Activated B cell treated with CpG ODN at 0.5 μM for 24 hours (primary cell): ENCODE measurements around the gene FAF1. TPM values are rescaled to one million over a fixed set of nuclear protein-coding genes. Genes with fewer than 3 reads are reported as not detected.

Experiments
- ATAC-seq: fragments of 200-7000 bp; cut with Tn5 transposase; one replicate; pipeline ENCODE4 v1.10.0; 2021; ENCODE audit warnings: low read depth, mild to moderate bottlenecking, moderate library complexity
- CTCF ChIA-PET: fragments of 350-600 bp; sonication (Branson Sonifier 250); formaldehyde crosslinking; loops from one replicate; lab custom pipeline; 2021; ENCODE audit warnings: antibody characterized with exemption; lab: Charles Lee
- POLR2A ChIA-PET: fragments of 350-600 bp; sonication (Branson Sonifier 250); formaldehyde crosslinking; loops from one replicate; lab custom pipeline; 2021; ENCODE audit warnings: antibody characterized with exemption; lab: Charles Lee
- DNase-seq: peaks from one replicate; pipeline ENCODE4 v3.0.0; 2022
- H3K27ac Mint-ChIP-seq: one replicate; pipeline ENCODE4 v1.8.0; 2020; ENCODE audit warnings: mixed read lengths
- H3K27me3 Mint-ChIP-seq: one replicate; pipeline ENCODE4 v1.8.0; 2021; ENCODE audit warnings: mixed read lengths
- H3K36me3 Mint-ChIP-seq: one replicate; pipeline ENCODE4 v1.8.0; 2021; ENCODE audit warnings: low read depth, mixed read lengths
- H3K4me1 Mint-ChIP-seq: one replicate; pipeline ENCODE4 v1.8.0; 2021; ENCODE audit warnings: mixed read lengths
- H3K4me3 Mint-ChIP-seq: one replicate; pipeline ENCODE4 v1.8.0; 2020; ENCODE audit warnings: mild to moderate bottlenecking, mixed read lengths
- H3K9me3 Mint-ChIP-seq: one replicate; pipeline ENCODE4 v1.8.0; 2020; ENCODE audit warnings: mixed read lengths
- CTCF ChIP-seq: fragments of 200-600 bp; IDR thresholded peaks from one replicate; pipeline ENCODE4 v1.8.0; 2022; ENCODE audit warnings: antibody characterized with exemption, mild to moderate bottlenecking
- intact Hi-C: fragments of 100-400 bp; cut with micrococcal nuclease; formaldehyde crosslinking; loops from one replicate; pipeline ENCODE4 v1.15.1; 2024
- total RNA-seq: library from RNA; stranded (reverse); gene quantifications from 2 replicates; pipeline ENCODE4 v1.2.3, GENCODE V29; 2022

The FAF1 gene
- total RNA-seq, 1 donor from 2014 or later = 61.7 TPM

- no peak overlapping the region for H3K4me3 Mint-ChIP-seq
- no peaks in the 10 kb centered on the region for H3K9me3 Mint-ChIP-seq
- H3K4me1 Mint-ChIP-seq = peaks cover 19% of the 10 kb centered on the region
- ATAC-seq = no peak
- POLR2A ChIA-PET = no interaction called here
- no peak for DNase-seq
- no peaks in the 10 kb centered on the region for H3K27me3 Mint-ChIP-seq
- H3K36me3 Mint-ChIP-seq = peaks cover 4% of the 10 kb centered on the region
- TF ChIP-seq CTCF = no peak
- no peak overlapping the region for H3K27ac Mint-ChIP-seq
- intact Hi-C loops = no loop called here
- CTCF ChIA-PET = no interaction called here
Measured at GRCh38 chr1:50667710-50668356, 292.2 kb downstream of the FAF1 start.

- H3K27ac Mint-ChIP-seq = peak overlapping the region; percentile 32
- DNase-seq (no peak), ATAC-seq (no peak)
- H3K9me3 Mint-ChIP-seq = no peaks in the 10 kb centered on the region
- POLR2A ChIA-PET = interaction anchor here (0.6 kb wide), 1 partner anchor 94 kb away, joined by 4 read pairs; no protein-coding TSS in a partner anchor
- H3K27me3 Mint-ChIP-seq = no peaks in the 10 kb centered on the region
- CTCF ChIA-PET = no interaction called here
- no peak for TF ChIP-seq CTCF
- no peak overlapping the region for H3K4me3 Mint-ChIP-seq
- peaks cover 19% of the 10 kb centered on the region for H3K4me1 Mint-ChIP-seq
- H3K36me3 Mint-ChIP-seq = peaks cover 4% of the 10 kb centered on the region
- intact Hi-C loops = no loop called here
Measured at GRCh38 chr1:50667272-50667671, 292.8 kb downstream of the FAF1 start.

GRCh38 chr1:50666849-50667248 lies 293.2 kb downstream of the FAF1 start:
- TF ChIP-seq CTCF = no peak
- no peak for ATAC-seq
- DNase-seq = no peak
- H3K27ac Mint-ChIP-seq = no peak overlapping the region
- ChIA-PET POLR2A (interaction anchor here (0.6 kb wide), 1 partner anchor 94 kb away, joined by 4 read pairs; no protein-coding TSS in a partner anchor), CTCF (no interaction called here)
- no peaks in the 10 kb centered on the region for H3K9me3 Mint-ChIP-seq
- intact Hi-C loops = no loop called here
- no peak overlapping the region for H3K4me3 Mint-ChIP-seq
- peaks cover 4% of the 10 kb centered on the region for H3K36me3 Mint-ChIP-seq
- peaks cover 19% of the 10 kb centered on the region for H3K4me1 Mint-ChIP-seq
- no peaks in the 10 kb centered on the region for H3K27me3 Mint-ChIP-seq

GRCh38 chr1:50665413-50665812 lies 294.7 kb downstream of the FAF1 start:
- POLR2A ChIA-PET = no interaction called here
- H3K27me3 Mint-ChIP-seq = no peaks in the 10 kb centered on the region
- H3K9me3 Mint-ChIP-seq = no peaks in the 10 kb centered on the region
- peaks cover 2% of the 10 kb centered on the region for H3K36me3 Mint-ChIP-seq
- H3K4me3 Mint-ChIP-seq = no peak overlapping the region
- no peak overlapping the region for H3K27ac Mint-ChIP-seq
- intact Hi-C loops = no loop called here
- CTCF ChIA-PET = no interaction called here
- no peak for TF ChIP-seq CTCF
- DNase-seq = no peak
- ATAC-seq = no peak
- peaks cover 19% of the 10 kb centered on the region for H3K4me1 Mint-ChIP-seq

GRCh38 chr1:50661626-50662025 lies 298.4 kb downstream of the FAF1 start:
- intact Hi-C loops = no loop called here

More at GRCh38 chr1:50661626-50662025, 298.4 kb downstream of the FAF1 start:
- POLR2A ChIA-PET = no interaction called here
- TF ChIP-seq CTCF = no peak
- H3K36me3 Mint-ChIP-seq = peaks cover 2% of the 10 kb centered on the region
- CTCF ChIA-PET = no interaction called here
- no peaks in the 10 kb centered on the region for H3K9me3 Mint-ChIP-seq
- H3K27ac Mint-ChIP-seq = no peak overlapping the region
- ATAC-seq (no peak), DNase-seq (no peak)
- no peaks in the 10 kb centered on the region for H3K27me3 Mint-ChIP-seq
- no peak overlapping the region for H3K4me3 Mint-ChIP-seq
- peaks cover 2% of the 10 kb centered on the region for H3K4me1 Mint-ChIP-seq
